Measurements from ENCODE around the gene MGAT4A. TPM values are rescaled to one million over a fixed set of nuclear protein-coding genes. Genes with fewer than 3 reads are reported as not detected.

MGAT4A gene
- total and polyA plus RNA-seq, 8 donors, result 14.1 to 72.1 (median 56.7) TPM

- ATAC-seq, result peak in 3 of 4 donors; percentile 67 to 85 (median 83)
Measured at GRCh38 chr2:98749066-98749450, 18.1 kb upstream of the MGAT4A start.

DNA sequence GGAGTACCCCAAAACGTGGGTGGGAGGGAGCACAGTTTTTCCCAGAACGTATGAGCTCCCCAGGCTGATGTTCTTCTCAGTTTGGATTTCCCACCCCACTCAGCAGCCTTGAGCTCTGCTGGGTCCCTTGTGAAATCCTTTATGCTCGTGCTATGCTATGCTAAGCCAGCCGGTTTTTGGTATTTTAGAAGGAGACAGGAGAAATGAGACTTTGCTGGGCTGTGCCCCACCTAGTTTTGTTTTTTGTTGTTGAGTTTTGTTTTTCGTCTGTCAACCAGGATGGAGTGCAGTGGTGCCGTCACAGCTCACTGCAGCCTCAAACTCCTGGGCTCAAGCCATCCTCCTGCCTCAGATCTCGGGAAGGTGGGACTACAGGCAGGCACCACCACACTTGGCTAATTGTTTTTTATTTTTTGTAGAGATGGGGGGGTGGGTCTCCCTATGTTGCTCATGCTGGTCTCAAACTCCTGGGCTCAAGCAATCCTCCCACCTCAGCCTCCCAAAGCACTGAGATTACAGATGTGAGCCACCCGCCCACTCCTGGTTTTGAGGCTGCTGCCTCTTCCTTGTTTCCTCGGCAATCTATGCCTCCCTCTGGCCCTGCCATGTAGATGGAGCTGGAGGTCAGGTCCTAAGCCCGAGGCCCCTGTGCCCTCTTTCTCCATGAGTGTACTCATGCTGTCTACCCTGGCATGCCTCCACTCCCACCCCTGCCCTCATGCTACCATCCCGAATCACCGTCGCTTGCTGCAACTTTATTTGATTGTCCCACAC, 17.5 kb upstream of the MGAT4A start:
- TF ChIP-seq CTCF (IDR thresholded peaks at IDR 0.05), result no peak
- peak in 2 of 4 donors; percentile 7 to 40 for ATAC-seq
- H3K4me3 ChIP-seq, result no peak overlapping the region
- intact Hi-C loops (cut with DNase I), result no loop called here
- no peaks in the 10 kb centered on the region for H3K9me3 ChIP-seq
- no peaks in the 10 kb centered on the region for H3K36me3 ChIP-seq
- peaks cover 0 to 11% (median 10%) of the 10 kb centered on the region in 3 donors for H3K4me1 ChIP-seq
- H3K27me3 ChIP-seq, result no peaks in the 10 kb centered on the region
- WGBS, 2 donors, result 88 to 91% methylated on average over 13 of the region's 13 CpGs
- no peak for FAIRE-seq
- no peak overlapping the region for H3K27ac ChIP-seq
- no peak for DNase-seq

More at GRCh38 chr2:98749066-98749450, 18.1 kb upstream of the MGAT4A start:
- H3K27me3 ChIP-seq, result no peaks in the 10 kb centered on the region
- no peaks in the 10 kb centered on the region for H3K9me3 ChIP-seq
- no peak for FAIRE-seq
- no peak overlapping the region for H3K27ac ChIP-seq
- no peaks in the 10 kb centered on the region for H3K36me3 ChIP-seq
- intact Hi-C loops (cut with DNase I), result no loop called here
- DNase-seq, result peak in 1 of 6 donors; percentile 57
- H3K4me1 ChIP-seq, result peaks cover 0 to 8% (median 5%) of the 10 kb centered on the region in 3 donors
- H3K4me3 ChIP-seq, result no peak overlapping the region
- no peak for TF ChIP-seq CTCF (IDR thresholded peaks at IDR 0.05)

GRCh38 chr2:98747888-98748287, 17.0 kb upstream of the MGAT4A start:
- Histone ChIP-seq H3K36me3 (no peaks in the 10 kb centered on the region), H3K4me1 (peaks cover 0 to 11% (median 10%) of the 10 kb centered on the region in 3 donors), H3K27ac (no peak overlapping the region), H3K4me3 (no peak overlapping the region), H3K9me3 (no peaks in the 10 kb centered on the region), H3K27me3 (no peaks in the 10 kb centered on the region)
- TF ChIP-seq CTCF (IDR thresholded peaks at IDR 0.05), result no peak
- ATAC-seq (no peak), DNase-seq (no peak), FAIRE-seq (no peak)
- 76 to 87% methylated on average over 8 of the region's 8 CpGs for WGBS, 2 donors
- intact Hi-C loops (cut with DNase I), result no loop called here

DNA sequence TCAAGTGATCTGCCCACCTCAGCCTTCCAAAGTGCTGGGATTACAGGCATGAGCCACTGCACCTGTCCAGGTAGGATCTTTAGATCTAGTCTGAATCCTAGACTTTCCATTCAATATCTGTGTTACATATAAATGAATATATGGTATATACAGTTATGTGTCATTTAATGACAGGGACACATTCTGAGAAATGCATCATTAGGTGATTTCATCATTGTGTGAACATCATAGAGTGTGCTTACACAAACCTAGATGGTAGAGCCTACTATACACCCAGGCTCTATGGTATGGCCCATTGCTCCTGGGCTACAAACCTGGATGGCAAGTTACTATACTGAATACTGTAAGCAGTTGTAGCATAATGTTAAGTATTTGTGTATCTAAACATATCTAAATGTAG, 15.5 kb upstream of the MGAT4A start:
- Histone ChIP-seq H3K9me3 (no peaks in the 10 kb centered on the region), H3K27me3 (no peaks in the 10 kb centered on the region)

More for the DNA sequence above, 15.5 kb upstream of the MGAT4A start:
- intact Hi-C loops (cut with DNase I), result no loop called here
- TF ChIP-seq CTCF (IDR thresholded peaks at IDR 0.05), result no peak
- H3K27ac ChIP-seq, result no peak overlapping the region
- no peak for ATAC-seq
- H3K4me1 ChIP-seq, result peaks cover 0 to 11% (median 10%) of the 10 kb centered on the region in 3 donors
- no peaks in the 10 kb centered on the region for H3K36me3 ChIP-seq
- no peak overlapping the region for H3K4me3 ChIP-seq
- FAIRE-seq, result no peak
- DNase-seq, result no peak
